Measurements from ENCODE around the gene MGRN1. TPM values are rescaled to one million over a fixed set of nuclear protein-coding genes. Genes with fewer than 3 reads are reported as not detected.

MGRN1 gene
- total and polyA plus RNA-seq, 8 donors, result 13.2 to 469 (median 56.1) TPM

- Histone ChIP-seq H3K27ac (no peak overlapping the region), H3K9me3 (no peaks in the 10 kb centered on the region), H3K4me1 (peaks cover 25 to 46% (median 39%) of the 10 kb centered on the region in 4 donors), H3K27me3 (no peaks in the 10 kb centered on the region), H3K4me3 (no peak overlapping the region), H3K36me3 (peaks cover 30 to 67% (median 60%) of the 10 kb centered on the region in 4 donors)
- peak in 1 of 2 donors; percentile 11 for DNase-seq
- intact Hi-C loops (cut with DNase I; ENCODE audit: low total_unique reads), result no loop called here
- 67 to 77% (median 73%) methylated on average over 11 to 19 of the region's 19 CpGs for WGBS, 5 donors
- TF ChIP-seq POLR2AphosphoS5 (IDR thresholded peaks at IDR 0.05) (no peak), CTCF (IDR thresholded peaks at IDR 0.05) (no peak), EP300 (IDR thresholded peaks at IDR 0.05) (no peak), POLR2A (IDR thresholded peaks at IDR 0.05) (no peak)
Measured at GRCh38 chr16:4690946-4691665, 66.5 kb downstream of the MGRN1 start.

- TF ChIP-seq POLR2AphosphoS5 (IDR thresholded peaks at IDR 0.05), result no peak
- TF ChIP-seq POLR2A (IDR thresholded peaks at IDR 0.05), result no peak
- TF ChIP-seq EP300 (IDR thresholded peaks at IDR 0.05), result no peak
- TF ChIP-seq CTCF (IDR thresholded peaks at IDR 0.05), result no peak
- no peaks in the 10 kb centered on the region for H3K9me3 ChIP-seq
- intact Hi-C loops (cut with DNase I; ENCODE audit: low total_unique reads), result no loop called here
- peak overlapping the region in 1 of 5 donors; percentile 93 for H3K27ac ChIP-seq
- H3K4me1 ChIP-seq, result peaks cover 25 to 52% (median 44%) of the 10 kb centered on the region in 4 donors
- H3K4me3 ChIP-seq, result no peak overlapping the region
- peaks cover 30 to 67% (median 60%) of the 10 kb centered on the region in 4 donors for H3K36me3 ChIP-seq
- peak in 1 of 2 donors; percentile 25 for DNase-seq
- no peaks in the 10 kb centered on the region for H3K27me3 ChIP-seq
- WGBS, 5 donors, result 75 to 86% (median 80%) methylated on average over 11 to 20 of the region's 20 CpGs
Measured at GRCh38 chr16:4691666-4692412, 67.2 kb downstream of the MGRN1 start.

- Histone ChIP-seq H3K4me3 (peak overlapping the region; percentile 86 to 99 (median 96)), H3K27ac (peak overlapping the region; percentile 77 to 95 (median 92)), H3K36me3 (peaks cover 36 to 67% (median 60%) of the 10 kb centered on the region in 4 donors), H3K9me3 (no peaks in the 10 kb centered on the region), H3K27me3 (no peaks in the 10 kb centered on the region), H3K4me1 (peaks cover 25 to 56% (median 45%) of the 10 kb centered on the region in 4 donors)
- no peak for DNase-seq
- TF ChIP-seq POLR2A (IDR thresholded peaks at IDR 0.05) (no peak), CTCF (IDR thresholded peaks at IDR 0.05) (no peak), EP300 (IDR thresholded peaks at IDR 0.05) (no peak), POLR2AphosphoS5 (IDR thresholded peaks at IDR 0.05) (no peak)
- 13 to 20% (median 16%) methylated on average over 24 to 31 of the region's 31 CpGs for WGBS, 5 donors
- intact Hi-C loops (cut with DNase I; ENCODE audit: low total_unique reads), result no loop called here
Measured at GRCh38 chr16:4692460-4693295, 68.1 kb downstream of the MGRN1 start.
